CD4-positive, CD25-positive, alpha-beta regulatory T cell (primary cell): ENCODE data around the gene HNRNPR. TPM values are rescaled to one million over a fixed set of nuclear protein-coding genes. Genes with fewer than 3 reads are reported as not detected.

Source experiments
- ATAC-seq, 2 donors: fragments of 150-1000 bp; cut with Tn5 transposase; one replicate each; pipeline ENCODE4 v1.10.0; 2021; ENCODE audit warnings: low read depth in 2 of 2, moderate number of reproducible peaks in 2 of 2, moderate library complexity in 1 of 2
- DNase-seq, 3 donors: peaks; one replicate each; pipeline versions ENCODE4 v3.0.0 to v3.0.0-alpha.2; 2012 to 2022; ENCODE audit warnings: mixed read lengths in 1 of 3
- H3K27ac ChIP-seq: one replicate; pipeline ENCODE4 v1.7.0; 2013; ENCODE audit warnings: mild to moderate bottlenecking, low read length; ENCODE audit not compliant: insufficient read depth, poor library complexity, severe bottlenecking
- H3K27me3 ChIP-seq: one replicate; pipeline ENCODE4 v1.7.0; 2013; ENCODE audit warnings: low read length; ENCODE audit not compliant: control insufficient read depth, insufficient read depth
- H3K36me3 ChIP-seq: one replicate; pipeline ENCODE4 v1.7.0; 2013; ENCODE audit warnings: mild to moderate bottlenecking, low read length, moderate library complexity; ENCODE audit not compliant: control insufficient read depth, insufficient read depth
- H3K4me1 ChIP-seq: 2 replicates; pipeline ENCODE4 v1.7.0; 2013; ENCODE audit warnings: mild to moderate bottlenecking, low read length; ENCODE audit not compliant: insufficient read depth, control insufficient read depth, poor library complexity, severe bottlenecking
- H3K4me3 ChIP-seq: one replicate; pipeline ENCODE4 v1.7.0; 2013; ENCODE audit warnings: low read depth, mild to moderate bottlenecking, low read length, moderate library complexity
- H3K9me3 ChIP-seq, 2 experiments: 1 replicate in 1 of 2; 2 replicates in 1 of 2; pipeline ENCODE4 v1.7.0; 2013; ENCODE audit warnings: low read length in 2 of 2, mild to moderate bottlenecking in 1 of 2, moderate library complexity in 1 of 2; ENCODE audit not compliant: control insufficient read depth in 2 of 2
- H3K27ac Mint-ChIP-seq, 3 donors: one replicate each; pipeline ENCODE4 v1.8.0; 2020 to 2022; ENCODE audit warnings: mild to moderate bottlenecking in 3 of 3, mixed read lengths in 3 of 3, moderate library complexity in 2 of 3
- H3K27me3 Mint-ChIP-seq: one replicate; pipeline ENCODE4 v1.8.0; 2022; ENCODE audit warnings: mild to moderate bottlenecking, mixed read lengths
- H3K36me3 Mint-ChIP-seq: one replicate; pipeline ENCODE4 v1.8.0; 2020; ENCODE audit warnings: mixed read lengths
- H3K4me1 Mint-ChIP-seq, 4 donors: one replicate each; pipeline ENCODE4 v1.8.0; 2020 to 2022; ENCODE audit warnings: mixed read lengths in 4 of 4, mild to moderate bottlenecking in 1 of 4
- H3K4me3 Mint-ChIP-seq, 4 donors: one replicate each; pipeline ENCODE4 v1.8.0; 2020 to 2022; ENCODE audit warnings: mild to moderate bottlenecking in 4 of 4, mixed read lengths in 4 of 4, moderate library complexity in 3 of 4
- H3K9me3 Mint-ChIP-seq, 7 donors: one replicate each; pipeline ENCODE4 v1.8.0; 2020 to 2022; ENCODE audit warnings: mixed read lengths in 7 of 7, mild to moderate bottlenecking in 3 of 7, moderate library complexity in 2 of 7
- polyA plus RNA-seq, 4 donors: library from polyadenylated mRNA; unstranded; fragments of 300-500 nt; fragmentation: Illumina TruSeq; gene quantifications; one replicate each; pipeline ENCODE4 v1.2.3, GENCODE V29; 2021
- total RNA-seq: library from RNA; stranded (reverse); gene quantifications from one replicate; pipeline ENCODE4 v1.2.3, GENCODE V29; 2022

Gene HNRNPR
- total and polyA plus RNA-seq, 5 donors from 2014 or later, result 126 to 201 (median 180) TPM

GRCh38 chr1:23296931-23297330 is 47.2 kb downstream of the HNRNPR start:
- H3K4me1 ChIP-seq, result no peaks in the 10 kb centered on the region
- H3K36me3 ChIP-seq, result peaks cover 20% of the 10 kb centered on the region
- DNase-seq (no peak), ATAC-seq (no peak)
- peaks cover 0 to 8% (median 5%) of the 10 kb centered on the region in 4 donors for H3K4me1 Mint-ChIP-seq
- peaks cover 4% of the 10 kb centered on the region for H3K36me3 Mint-ChIP-seq
- H3K9me3 ChIP-seq, result no peaks in the 10 kb centered on the region
- H3K27me3 ChIP-seq, result no peaks in the 10 kb centered on the region
- H3K4me3 ChIP-seq, result no peak overlapping the region
- H3K27me3 Mint-ChIP-seq, result no peaks in the 10 kb centered on the region
- no peak overlapping the region for H3K27ac ChIP-seq
- no peak overlapping the region for H3K4me3 Mint-ChIP-seq
- no peaks in the 10 kb centered on the region for H3K9me3 Mint-ChIP-seq
- H3K27ac Mint-ChIP-seq, result no peak overlapping the region

DNA sequence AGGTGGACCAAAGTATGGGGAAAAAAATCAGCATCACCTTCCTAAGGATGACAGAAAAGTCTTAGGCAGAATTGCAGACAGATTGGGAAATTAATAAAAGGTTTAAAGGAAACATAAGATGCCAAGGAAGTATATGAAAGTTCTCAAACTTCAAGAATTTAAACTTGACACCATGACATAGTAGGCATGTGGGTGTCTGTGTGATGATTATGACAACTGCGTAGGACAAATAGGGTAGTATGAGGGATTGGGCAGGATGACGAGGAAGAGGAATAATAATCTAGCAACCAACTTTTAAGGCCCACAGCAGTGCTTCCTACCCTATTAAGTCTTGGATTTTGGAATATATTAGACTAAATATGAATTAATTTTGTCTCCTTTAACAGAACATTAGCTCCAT is 52.4 kb downstream of the HNRNPR start:
- Histone ChIP-seq H3K27me3 (no peaks in the 10 kb centered on the region), H3K9me3 (no peaks in the 10 kb centered on the region), H3K27ac (no peak overlapping the region), H3K36me3 (peaks cover 20% of the 10 kb centered on the region), H3K4me3 (no peak overlapping the region), H3K4me1 (no peaks in the 10 kb centered on the region)
- Mint-ChIP-seq H3K27ac (no peak overlapping the region), H3K4me1 (peaks cover 0 to 14% (median 5%) of the 10 kb centered on the region in 4 donors), H3K36me3 (peaks cover 7% of the 10 kb centered on the region), H3K9me3 (no peaks in the 10 kb centered on the region), H3K4me3 (no peak overlapping the region), H3K27me3 (no peaks in the 10 kb centered on the region)
- ATAC-seq (no peak), DNase-seq (no peak)

DNA sequence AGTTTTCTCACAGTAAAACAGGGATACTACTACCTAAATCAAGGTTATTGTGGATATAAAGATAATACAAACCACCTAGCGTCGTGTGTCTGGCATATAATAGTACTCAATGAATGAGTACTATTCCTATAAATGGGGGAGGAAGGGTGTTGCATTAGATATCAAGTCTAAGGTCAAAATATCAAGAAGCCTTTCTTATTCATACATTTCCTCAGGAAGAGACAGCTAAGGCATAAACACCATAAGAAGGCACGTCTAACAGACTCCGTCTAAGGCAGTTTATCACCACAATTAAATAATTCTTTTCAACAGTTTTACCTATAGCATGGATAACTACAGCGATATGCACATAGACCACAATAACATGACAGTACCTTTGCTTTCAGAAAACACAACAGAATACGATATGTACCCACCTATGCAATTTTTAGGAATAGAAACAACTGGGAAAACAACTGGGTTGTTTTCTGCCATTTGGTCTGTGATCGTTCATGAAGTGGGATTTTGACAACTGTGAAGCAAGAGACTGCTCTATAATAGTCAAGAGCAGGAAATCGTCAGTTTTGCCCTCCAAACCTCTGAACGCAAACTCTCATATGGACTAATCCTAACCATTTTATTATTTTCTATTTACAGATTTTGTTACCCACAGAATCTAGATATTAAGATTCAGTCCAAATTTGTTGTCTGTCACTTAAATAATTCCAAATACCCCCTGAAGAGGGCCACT is 53.1 kb downstream of the HNRNPR start:
- H3K4me3 ChIP-seq, result no peak overlapping the region
- peaks cover 21% of the 10 kb centered on the region for H3K36me3 ChIP-seq
- DNase-seq, result no peak
- H3K27me3 ChIP-seq, result no peaks in the 10 kb centered on the region
- Mint-ChIP-seq H3K36me3 (peaks cover 11% of the 10 kb centered on the region), H3K9me3 (no peaks in the 10 kb centered on the region), H3K27ac (no peak overlapping the region), H3K27me3 (no peaks in the 10 kb centered on the region), H3K4me1 (peaks cover 0 to 14% (median 5%) of the 10 kb centered on the region in 4 donors), H3K4me3 (no peak overlapping the region)
- ATAC-seq, result no peak
- no peaks in the 10 kb centered on the region for H3K9me3 ChIP-seq
- H3K27ac ChIP-seq, result no peak overlapping the region
- no peaks in the 10 kb centered on the region for H3K4me1 ChIP-seq

- DNase-seq, result no peak
- Histone ChIP-seq H3K36me3 (peaks cover 21% of the 10 kb centered on the region), H3K4me3 (no peak overlapping the region), H3K4me1 (no peaks in the 10 kb centered on the region), H3K27me3 (no peaks in the 10 kb centered on the region), H3K9me3 (no peaks in the 10 kb centered on the region), H3K27ac (no peak overlapping the region)
- no peak overlapping the region for H3K4me3 Mint-ChIP-seq
- H3K27ac Mint-ChIP-seq, result no peak overlapping the region
- H3K36me3 Mint-ChIP-seq, result peaks cover 7% of the 10 kb centered on the region
- no peak for ATAC-seq
- H3K4me1 Mint-ChIP-seq, result peaks cover 0 to 14% (median 6%) of the 10 kb centered on the region in 4 donors
- H3K9me3 Mint-ChIP-seq, result no peaks in the 10 kb centered on the region
- H3K27me3 Mint-ChIP-seq, result no peaks in the 10 kb centered on the region
These were observed 55.4 kb downstream of the HNRNPR start for GRCh38 chr1:23288671-23289070.

DNA sequence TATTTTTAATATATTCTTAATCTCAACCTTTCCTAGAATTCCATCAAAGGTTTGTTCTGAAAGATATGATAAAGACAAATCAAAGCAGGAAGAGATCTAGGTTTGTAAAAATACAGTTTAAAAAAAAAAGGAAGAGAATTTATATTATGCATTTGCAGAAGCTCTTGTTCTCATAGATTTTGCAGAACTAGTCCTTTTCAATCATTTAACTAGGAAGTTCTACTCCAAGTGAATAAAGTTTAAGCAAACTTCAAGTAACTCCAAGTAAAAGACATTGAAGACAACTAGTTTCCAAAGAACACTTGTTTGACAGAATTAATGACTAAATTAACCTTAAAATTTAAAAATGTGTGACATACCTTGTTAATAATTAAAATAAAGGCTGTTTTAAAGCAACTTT is 55.9 kb downstream of the HNRNPR start:
- H3K9me3 Mint-ChIP-seq, result no peaks in the 10 kb centered on the region
- H3K36me3 Mint-ChIP-seq, result peaks cover 7% of the 10 kb centered on the region

GRCh38 chr1:23286401-23286800 is 57.7 kb downstream of the HNRNPR start:
- no peak overlapping the region for H3K27ac Mint-ChIP-seq
- Histone ChIP-seq H3K4me3 (no peak overlapping the region), H3K27me3 (no peaks in the 10 kb centered on the region), H3K27ac (no peak overlapping the region), H3K4me1 (no peaks in the 10 kb centered on the region), H3K36me3 (peaks cover 37% of the 10 kb centered on the region), H3K9me3 (no peaks in the 10 kb centered on the region)
- H3K4me3 Mint-ChIP-seq, result no peak overlapping the region
- DNase-seq, result no peak
- no peak for ATAC-seq
- peaks cover 13% of the 10 kb centered on the region for H3K36me3 Mint-ChIP-seq
- no peaks in the 10 kb centered on the region for H3K9me3 Mint-ChIP-seq
- H3K4me1 Mint-ChIP-seq, result peaks cover 0 to 7% (median 2%) of the 10 kb centered on the region in 4 donors
- H3K27me3 Mint-ChIP-seq, result no peaks in the 10 kb centered on the region

More for the DNA sequence above, 55.9 kb downstream of the HNRNPR start:
- Histone ChIP-seq H3K4me1 (no peaks in the 10 kb centered on the region), H3K4me3 (no peak overlapping the region), H3K27ac (no peak overlapping the region), H3K27me3 (no peaks in the 10 kb centered on the region), H3K9me3 (no peaks in the 10 kb centered on the region), H3K36me3 (peaks cover 23% of the 10 kb centered on the region)
- H3K27ac Mint-ChIP-seq, result no peak overlapping the region
- DNase-seq, result no peak
- no peak overlapping the region for H3K4me3 Mint-ChIP-seq
- ATAC-seq, result no peak
- H3K27me3 Mint-ChIP-seq, result no peaks in the 10 kb centered on the region
- H3K4me1 Mint-ChIP-seq, result peaks cover 0 to 14% (median 6%) of the 10 kb centered on the region in 4 donors

DNA sequence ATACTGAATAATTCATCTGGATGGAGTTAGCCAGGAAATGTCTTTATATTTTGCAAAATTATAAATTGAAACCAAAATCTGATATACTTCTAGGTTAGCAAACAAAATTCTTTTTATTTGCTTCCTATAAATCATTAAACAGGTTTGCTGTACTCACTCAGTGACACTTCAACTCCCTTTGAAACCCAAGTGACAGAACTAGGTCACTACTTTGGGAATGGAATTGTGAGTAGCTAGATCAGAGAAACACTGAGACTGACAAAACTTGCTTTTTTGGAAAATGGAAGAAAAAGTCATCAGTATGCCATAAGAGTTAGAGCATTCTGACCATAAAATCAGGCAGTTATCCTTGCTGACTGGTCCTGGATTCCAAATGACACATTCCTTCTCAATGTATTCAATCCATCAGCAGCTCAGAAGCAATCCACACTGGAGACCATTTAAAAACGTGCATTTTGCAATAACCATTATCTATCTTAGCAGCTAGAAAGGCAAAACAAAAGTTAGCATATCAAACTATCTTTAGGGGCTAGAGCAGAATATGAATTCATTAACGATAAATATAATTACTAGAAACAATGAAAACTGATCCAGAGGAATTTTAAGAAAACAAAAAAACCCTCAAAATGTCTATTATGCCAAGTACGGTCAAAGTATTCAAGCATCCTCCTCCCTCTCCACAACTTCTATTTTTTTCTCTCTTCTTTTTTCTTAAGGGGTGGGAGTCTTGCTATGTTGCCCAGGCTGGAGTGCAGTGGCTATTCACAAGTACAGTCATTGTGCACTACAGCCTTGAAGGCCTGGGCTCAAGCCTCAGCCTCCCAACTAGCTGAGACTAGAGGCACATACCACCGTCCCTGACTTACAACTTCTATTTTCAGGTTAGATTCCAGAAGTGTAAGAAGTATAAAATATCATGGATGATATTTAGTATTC is 60.1 kb downstream of the HNRNPR start:
- H3K4me3 ChIP-seq, result no peak overlapping the region

More for the DNA sequence above, 60.1 kb downstream of the HNRNPR start:
- Histone ChIP-seq H3K36me3 (peaks cover 44% of the 10 kb centered on the region), H3K9me3 (no peaks in the 10 kb centered on the region), H3K4me1 (no peaks in the 10 kb centered on the region), H3K27ac (no peak overlapping the region), H3K27me3 (no peaks in the 10 kb centered on the region)
- peaks cover 0 to 8% (median 2%) of the 10 kb centered on the region in 4 donors for H3K4me1 Mint-ChIP-seq
- no peaks in the 10 kb centered on the region for H3K27me3 Mint-ChIP-seq
- H3K27ac Mint-ChIP-seq, result peak overlapping the region in 1 of 3 donors; percentile 9
- DNase-seq, result no peak
- H3K9me3 Mint-ChIP-seq, result no peaks in the 10 kb centered on the region
- H3K36me3 Mint-ChIP-seq, result peaks cover 22% of the 10 kb centered on the region
- ATAC-seq, result no peak
- no peak overlapping the region for H3K4me3 Mint-ChIP-seq
